Gastrocnemius medialis (tissue), 4 donors: Measurements from ENCODE around the gene GRIK1.

Experiments used
- POLR2A ChIP-seq, 2 donors: fragments of 450-650 bp; IDR thresholded peaks; one replicate each; pipeline ENCODE4 v1.6.1; 2017; ENCODE audit warnings: antibody characterized with exemption in 2 of 2, mild to moderate bottlenecking in 2 of 2, moderate library complexity in 2 of 2
- TF ChIP-seq, protein P1 (sequence below), 5 experiments: fragments of 450-650 bp in 3 of 5; fragments of 200-600 bp in 2 of 5; sonication (generic) in 2 of 5; IDR thresholded peaks in 4 of 5; conservative IDR thresholded peaks in 1 of 5; 1 replicate in 4 of 5; 2 replicates in 1 of 5; pipeline ENCODE4 v1.5.1; 2016 to 2019; ENCODE audit warnings: antibody characterized with exemption in 5 of 5, mild to moderate bottlenecking in 3 of 5, moderate library complexity in 3 of 5

- TF ChIP-seq POLR2A (IDR thresholded peaks at IDR 0.05), result no peak
- TF ChIP-seq, protein P1, sequence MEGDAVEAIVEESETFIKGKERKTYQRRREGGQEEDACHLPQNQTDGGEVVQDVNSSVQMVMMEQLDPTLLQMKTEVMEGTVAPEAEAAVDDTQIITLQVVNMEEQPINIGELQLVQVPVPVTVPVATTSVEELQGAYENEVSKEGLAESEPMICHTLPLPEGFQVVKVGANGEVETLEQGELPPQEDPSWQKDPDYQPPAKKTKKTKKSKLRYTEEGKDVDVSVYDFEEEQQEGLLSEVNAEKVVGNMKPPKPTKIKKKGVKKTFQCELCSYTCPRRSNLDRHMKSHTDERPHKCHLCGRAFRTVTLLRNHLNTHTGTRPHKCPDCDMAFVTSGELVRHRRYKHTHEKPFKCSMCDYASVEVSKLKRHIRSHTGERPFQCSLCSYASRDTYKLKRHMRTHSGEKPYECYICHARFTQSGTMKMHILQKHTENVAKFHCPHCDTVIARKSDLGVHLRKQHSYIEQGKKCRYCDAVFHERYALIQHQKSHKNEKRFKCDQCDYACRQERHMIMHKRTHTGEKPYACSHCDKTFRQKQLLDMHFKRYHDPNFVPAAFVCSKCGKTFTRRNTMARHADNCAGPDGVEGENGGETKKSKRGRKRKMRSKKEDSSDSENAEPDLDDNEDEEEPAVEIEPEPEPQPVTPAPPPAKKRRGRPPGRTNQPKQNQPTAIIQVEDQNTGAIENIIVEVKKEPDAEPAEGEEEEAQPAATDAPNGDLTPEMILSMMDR (IDR thresholded peaks at IDR 0.05 in 4 of 5, conservative IDR thresholded peaks at IDR 0.05 in 1 of 5), result no peak
Measured at GRCh38 chr21:29875036-29875716, 64.6 kb downstream of the GRIK1 start.
